Caco-2 (cell line): ENCODE results near the gene ACOT11. TPM values are rescaled to one million over a fixed set of nuclear protein-coding genes. Genes with fewer than 3 reads are reported as not detected.

Experiments used
- BruUV-seq: library from RNA; stranded (reverse); fragments of 400-500 nt; replicated peaks from 2 replicates; lab custom pipeline; 2021; lab: Mats Ljungman, UMichigan
- CTCF ChIA-PET: fragments of 300-600 bp; sonication (Branson Sonifier 250); formaldehyde crosslinking; loops from one replicate; lab custom pipeline; 2022; ENCODE audit warnings: antibody characterized with exemption; lab: Charles Lee
- POLR2A ChIA-PET: fragments of 300-600 bp; sonication (Branson Sonifier 250); formaldehyde crosslinking; loops from one replicate; lab custom pipeline; 2022; ENCODE audit warnings: antibody characterized with exemption; lab: Charles Lee
- DNase-seq, 2 experiments: peaks; one replicate each; pipeline versions ENCODE4 v3.0.0 to v3.0.0-alpha.2; 2020 to 2022
- H3K27me3 ChIP-seq: replicated peaks from 2 replicates; pipeline ENCODE4 v1.6.0; 2011; ENCODE audit warnings: low read length; ENCODE audit not compliant: control insufficient read depth, insufficient read depth
- H3K36me3 ChIP-seq: 2 replicates; pipeline ENCODE4 v1.5.1; 2011; ENCODE audit warnings: low read length; ENCODE audit not compliant: control insufficient read depth, insufficient read depth
- H3K4me1 ChIP-seq: fragments of 250-450 bp; sonication (Bioruptor Pico); 2 replicates; pipeline ENCODE4 v1.5.1; 2020; ENCODE audit warnings: mild to moderate bottlenecking
- H3K4me3 ChIP-seq: 2 replicates; pipeline ENCODE4 v1.5.1; 2011; ENCODE audit warnings: low read depth, mild to moderate bottlenecking, control low read depth, low read length
- H3K9me3 ChIP-seq: fragments of 250-450 bp; sonication (Bioruptor Pico); 2 replicates; pipeline ENCODE4 v1.5.1; 2020; ENCODE audit warnings: mild to moderate bottlenecking, moderate library complexity
- H3K27ac Mint-ChIP-seq: one replicate; pipeline ENCODE4 v1.8.0; 2022; ENCODE audit warnings: mixed read lengths; ENCODE audit not compliant: unreplicated experiment
- H3K27me3 Mint-ChIP-seq: one replicate; pipeline ENCODE4 v1.8.0; 2022; ENCODE audit warnings: mixed read lengths; ENCODE audit not compliant: insufficient read depth, unreplicated experiment
- H3K36me3 Mint-ChIP-seq: one replicate; pipeline ENCODE4 v1.8.0; 2022; ENCODE audit warnings: mild to moderate bottlenecking, mixed read lengths; ENCODE audit not compliant: insufficient read depth, unreplicated experiment
- H3K4me1 Mint-ChIP-seq: one replicate; pipeline ENCODE4 v1.8.0; 2022; ENCODE audit warnings: low read depth, mixed read lengths; ENCODE audit not compliant: unreplicated experiment
- H3K4me3 Mint-ChIP-seq: one replicate; pipeline ENCODE4 v1.8.0; 2022; ENCODE audit warnings: mild to moderate bottlenecking, moderate library complexity, mixed read lengths; ENCODE audit not compliant: unreplicated experiment
- H3K9me3 Mint-ChIP-seq: one replicate; pipeline ENCODE4 v1.8.0; 2022; ENCODE audit warnings: mixed read lengths; ENCODE audit not compliant: unreplicated experiment
- CTCF ChIP-seq, 2 experiments: fragments of 200-600 bp in 1 of 2; IDR thresholded peaks; 1 replicate in 1 of 2; 2 replicates in 1 of 2; pipeline versions ENCODE4 v1.5.1 to v1.8.0; 2011 to 2022; ENCODE audit warnings: antibody characterized with exemption in 1 of 2, control low read depth in 1 of 2, inconsistent platforms in 1 of 2, low read depth in 1 of 2, low read length in 1 of 2, mild to moderate bottlenecking in 1 of 2, moderate library complexity in 1 of 2; ENCODE audit not compliant: insufficient read depth in 1 of 2, severe bottlenecking in 1 of 2, unreplicated experiment in 1 of 2
- intact Hi-C: fragments of 100-400 bp; cut with micrococcal nuclease; formaldehyde crosslinking; loops from one replicate; pipeline ENCODE4 v1.10.0; 2022; ENCODE audit not compliant: unreplicated experiment
- total RNA-seq: library from RNA; stranded (reverse); gene quantifications from 2 replicates; pipeline ENCODE4 v1.2.3, GENCODE V29; 2022

ACOT11 gene
- total RNA-seq, 1 experiment from 2014 or later: 4.1 TPM

DNA sequence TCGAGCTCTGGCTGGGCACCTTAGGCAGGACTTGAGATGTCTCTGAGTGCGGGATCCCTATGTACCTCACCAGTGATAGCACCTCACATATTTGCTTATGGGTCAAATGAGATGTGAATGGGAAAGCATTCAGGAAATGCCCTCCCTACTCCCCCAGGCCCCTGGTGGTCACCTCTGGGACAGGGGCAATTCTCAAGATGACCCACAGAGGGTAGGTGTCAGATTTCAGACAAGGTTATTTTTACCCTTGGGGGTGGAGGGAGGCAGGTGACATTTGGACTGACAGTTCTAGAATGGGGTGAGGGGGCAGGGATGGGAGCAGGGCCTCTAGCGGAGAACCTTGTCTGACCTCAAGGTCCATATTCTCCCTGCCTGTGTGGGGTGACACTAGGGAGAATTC lies 27.1 kb downstream of the ACOT11 start:
- no peaks in the 10 kb centered on the region for H3K27me3 ChIP-seq
- Mint-ChIP-seq H3K27me3 (no peaks in the 10 kb centered on the region), H3K36me3 (no peaks in the 10 kb centered on the region), H3K9me3 (no peaks in the 10 kb centered on the region), H3K27ac (no peak overlapping the region), H3K4me1 (peaks cover 6% of the 10 kb centered on the region), H3K4me3 (no peak overlapping the region)
- H3K36me3 ChIP-seq: no peaks in the 10 kb centered on the region
- ChIA-PET POLR2A (no interaction called here), CTCF (no interaction called here)
- peak in 1 of 2 experiments; percentile 27 for TF ChIP-seq CTCF (IDR thresholded peaks at IDR 0.05; ENCODE audit: insufficient read depth in 1 of 2, low read depth in 1 of 2, low read length in 1 of 2, severe bottlenecking in 1 of 2, unreplicated experiment in 1 of 2)
- DNase-seq: no peak
- intact Hi-C loops: loop anchor here (10.0 kb wide), 1 partner anchor 70 kb away; the partner anchor contains the start of gene MROH7
- H3K4me1 ChIP-seq: no peaks in the 10 kb centered on the region
- no peak overlapping the region for H3K4me3 ChIP-seq
- H3K9me3 ChIP-seq: no peaks in the 10 kb centered on the region
- BruUV-seq: no TSS peak

- CTCF ChIA-PET: no interaction called here
- no TSS peak for BruUV-seq
- H3K4me1 Mint-ChIP-seq: peaks cover 6% of the 10 kb centered on the region
These were observed 27.7 kb downstream of the ACOT11 start for GRCh38 chr1:54575605-54576290.

DNA sequence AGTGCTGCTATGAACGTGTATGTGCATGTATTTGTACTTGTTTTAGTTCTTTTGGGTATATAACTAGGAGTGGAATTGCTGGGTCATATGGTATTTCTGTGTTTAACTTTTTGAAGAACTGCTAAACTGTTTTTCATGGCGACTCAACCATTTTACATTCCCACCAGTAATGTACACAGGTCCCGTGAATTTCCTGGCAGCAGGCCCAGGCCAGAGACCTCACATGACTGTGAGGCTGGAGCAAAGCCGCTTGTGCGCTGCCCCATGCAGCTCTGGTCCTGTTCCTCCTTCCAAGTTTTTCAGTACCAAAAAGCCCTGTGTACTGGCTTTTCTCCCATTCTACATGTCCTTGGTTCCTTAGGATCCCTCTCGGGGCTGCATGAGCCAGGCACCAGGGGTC lies 29.6 kb downstream of the ACOT11 start:
- H3K9me3 Mint-ChIP-seq: no peaks in the 10 kb centered on the region
- Histone ChIP-seq H3K27me3 (no peaks in the 10 kb centered on the region), H3K4me1 (no peaks in the 10 kb centered on the region), H3K9me3 (no peaks in the 10 kb centered on the region), H3K36me3 (no peaks in the 10 kb centered on the region), H3K4me3 (no peak overlapping the region)
- CTCF ChIA-PET: no interaction called here
- TF ChIP-seq CTCF (IDR thresholded peaks at IDR 0.05; ENCODE audit: insufficient read depth in 1 of 2, low read depth in 1 of 2, low read length in 1 of 2, severe bottlenecking in 1 of 2, unreplicated experiment in 1 of 2): no peak
- no peak overlapping the region for H3K4me3 Mint-ChIP-seq
- POLR2A ChIA-PET: no interaction called here
- H3K27ac Mint-ChIP-seq: no peak overlapping the region
- H3K36me3 Mint-ChIP-seq: no peaks in the 10 kb centered on the region
- no peak for DNase-seq
- peaks cover 6% of the 10 kb centered on the region for H3K4me1 Mint-ChIP-seq
- H3K27me3 Mint-ChIP-seq: no peaks in the 10 kb centered on the region
- intact Hi-C loops: loop anchor here (10.0 kb wide), 1 partner anchor 67 kb away; the partner anchor contains the start of gene MROH7
- BruUV-seq: no TSS peak

More at GRCh38 chr1:54575605-54576290, 27.7 kb downstream of the ACOT11 start:
- POLR2A ChIA-PET: no interaction called here
- no peak overlapping the region for H3K4me3 ChIP-seq
- DNase-seq: no peak
- no peaks in the 10 kb centered on the region for H3K9me3 ChIP-seq
- H3K36me3 ChIP-seq: no peaks in the 10 kb centered on the region
- H3K4me3 Mint-ChIP-seq: no peak overlapping the region
- H3K27ac Mint-ChIP-seq: no peak overlapping the region
- no peak for TF ChIP-seq CTCF (IDR thresholded peaks at IDR 0.05; ENCODE audit: insufficient read depth in 1 of 2, low read depth in 1 of 2, low read length in 1 of 2, severe bottlenecking in 1 of 2, unreplicated experiment in 1 of 2)
- H3K27me3 Mint-ChIP-seq: no peaks in the 10 kb centered on the region
- no peaks in the 10 kb centered on the region for H3K27me3 ChIP-seq
- intact Hi-C loops: loop anchor here (10.0 kb wide), 1 partner anchor 69 kb away; the partner anchor contains the start of gene MROH7
- no peaks in the 10 kb centered on the region for H3K36me3 Mint-ChIP-seq
- H3K4me1 ChIP-seq: no peaks in the 10 kb centered on the region
- H3K9me3 Mint-ChIP-seq: no peaks in the 10 kb centered on the region
